ENCODE measurements around the gene ATG4D.

GRCh38 chr19:10510301-10510802, 33.4 kb upstream of the ATG4D start:
- peak; percentile 47 to 76 (median 65) for TF ChIP-seq CTCF (IDR thresholded peaks at IDR 0.05)
- TF ChIP-seq POLR2A (IDR thresholded peaks at IDR 0.05) = no peak

Data from transverse colon (tissue), 3 donors.